Uterus (tissue), 2 donors: Measurements from ENCODE around the gene MRPL52.

ENCODE experiments used
- POLR2A ChIP-seq, 2 donors: fragments of 450-650 bp; IDR thresholded peaks; one replicate each; pipeline ENCODE4 v1.6.1; 2016; ENCODE audit warnings: antibody characterized with exemption in 2 of 2, mild to moderate bottlenecking in 1 of 2, moderate library complexity in 1 of 2
- TF ChIP-seq, protein P1 (sequence below), 4 experiments: fragments of 200-600 bp in 2 of 4; fragments of 450-650 bp in 2 of 4; sonication (generic) in 2 of 4; IDR thresholded peaks; one replicate each; pipeline ENCODE4 v1.5.1; 2016 to 2019; ENCODE audit warnings: antibody characterized with exemption in 4 of 4, mild to moderate bottlenecking in 2 of 4, moderate library complexity in 1 of 4

GRCh38 chr14:22808388-22809209 lies 21.1 kb upstream of the MRPL52 start:
- TF ChIP-seq, protein P1, sequence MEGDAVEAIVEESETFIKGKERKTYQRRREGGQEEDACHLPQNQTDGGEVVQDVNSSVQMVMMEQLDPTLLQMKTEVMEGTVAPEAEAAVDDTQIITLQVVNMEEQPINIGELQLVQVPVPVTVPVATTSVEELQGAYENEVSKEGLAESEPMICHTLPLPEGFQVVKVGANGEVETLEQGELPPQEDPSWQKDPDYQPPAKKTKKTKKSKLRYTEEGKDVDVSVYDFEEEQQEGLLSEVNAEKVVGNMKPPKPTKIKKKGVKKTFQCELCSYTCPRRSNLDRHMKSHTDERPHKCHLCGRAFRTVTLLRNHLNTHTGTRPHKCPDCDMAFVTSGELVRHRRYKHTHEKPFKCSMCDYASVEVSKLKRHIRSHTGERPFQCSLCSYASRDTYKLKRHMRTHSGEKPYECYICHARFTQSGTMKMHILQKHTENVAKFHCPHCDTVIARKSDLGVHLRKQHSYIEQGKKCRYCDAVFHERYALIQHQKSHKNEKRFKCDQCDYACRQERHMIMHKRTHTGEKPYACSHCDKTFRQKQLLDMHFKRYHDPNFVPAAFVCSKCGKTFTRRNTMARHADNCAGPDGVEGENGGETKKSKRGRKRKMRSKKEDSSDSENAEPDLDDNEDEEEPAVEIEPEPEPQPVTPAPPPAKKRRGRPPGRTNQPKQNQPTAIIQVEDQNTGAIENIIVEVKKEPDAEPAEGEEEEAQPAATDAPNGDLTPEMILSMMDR (IDR thresholded peaks at IDR 0.05), result no peak
- no peak for TF ChIP-seq POLR2A (IDR thresholded peaks at IDR 0.05)
